Measurements from ENCODE around the gene FLAD1.

The FLAD1 gene

DNA sequence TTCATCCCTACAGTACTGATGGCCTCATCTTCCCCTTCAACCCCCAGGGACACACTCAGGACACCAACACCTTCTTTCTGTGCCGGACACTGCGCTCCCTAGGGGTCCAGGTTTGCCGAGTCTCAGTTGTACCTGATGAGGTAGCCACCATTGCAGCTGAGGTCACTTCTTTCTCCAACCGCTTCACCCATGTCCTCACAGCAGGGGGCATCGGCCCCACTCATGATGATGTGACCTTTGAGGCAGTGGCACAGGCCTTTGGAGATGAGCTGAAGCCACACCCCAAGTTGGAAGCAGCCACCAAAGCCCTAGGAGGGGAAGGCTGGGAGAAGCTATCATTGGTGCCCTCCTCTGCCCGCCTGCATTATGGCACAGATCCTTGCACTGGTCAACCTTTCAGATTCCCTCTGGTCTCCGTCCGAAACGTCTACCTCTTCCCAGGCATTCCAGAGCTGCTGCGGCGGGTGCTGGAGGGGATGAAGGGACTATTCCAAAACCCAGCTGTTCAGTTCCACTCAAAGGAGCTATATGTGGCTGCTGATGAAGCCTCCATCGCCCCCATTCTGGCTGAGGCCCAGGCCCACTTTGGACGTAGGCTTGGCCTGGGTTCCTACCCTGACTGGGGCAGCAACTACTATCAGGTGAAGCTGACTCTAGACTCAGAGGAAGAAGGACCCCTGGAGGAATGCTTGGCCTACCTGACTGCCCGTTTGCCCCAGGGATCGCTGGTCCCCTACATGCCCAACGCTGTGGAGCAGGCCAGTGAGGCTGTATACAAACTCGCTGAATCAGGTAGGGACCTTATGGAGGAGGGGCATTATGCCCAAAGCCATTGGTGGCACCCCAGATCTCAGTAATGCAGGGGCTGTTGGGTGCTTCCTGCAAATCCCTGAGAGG, 5.2 kb downstream of the FLAD1 start:
- H2AK5ac ChIP-seq (ENCODE audit: low read length) = no peak overlapping the region
- no peak overlapping the region for H3K23ac ChIP-seq (ENCODE audit: low read length)
- H4K12ac ChIP-seq (ENCODE audit: low read depth, low read length) = no peak overlapping the region
- peaks cover 3 to 4% of the 10 kb centered on the region in 2 experiments for H3K4me1 ChIP-seq (ENCODE audit: control insufficient read depth in 1 of 2, insufficient read depth in 2 of 2, low read length in 2 of 2)
- no peak overlapping the region for H2AFZ ChIP-seq (ENCODE audit: insufficient read depth, low read length, poor library complexity)
- H4K91ac ChIP-seq (ENCODE audit: low read depth, low read length) = no peak overlapping the region
- no peak overlapping the region for H3K9ac ChIP-seq (ENCODE audit: low read length)
- H3K18ac ChIP-seq (ENCODE audit: low read length) = no peak overlapping the region
- H3K4ac ChIP-seq (ENCODE audit: low read depth, low read length) = no peak overlapping the region
- H3K79me1 ChIP-seq (ENCODE audit: low read length) = peaks cover 6% of the 10 kb centered on the region
- no CpG with 5 or more reads among the region's 17 CpGs for WGBS (ENCODE audit: extremely low coverage, insufficient coverage, insufficient read length)
- no peak overlapping the region for H2BK12ac ChIP-seq (ENCODE audit: low read length)
- no peak overlapping the region for H3K14ac ChIP-seq (ENCODE audit: low read length)
- peaks cover 26 to 36% of the 10 kb centered on the region in 2 experiments for H3K36me3 ChIP-seq (ENCODE audit: control insufficient read depth in 1 of 2, insufficient read depth in 2 of 2, low read length in 2 of 2)
- H3K4me3 ChIP-seq (ENCODE audit: low read depth, low read length) = no peak overlapping the region
- DNase-seq = no peak
- no peak overlapping the region for H2BK5ac ChIP-seq (ENCODE audit: low read depth, low read length, poor library complexity)
- H2BK120ac ChIP-seq (ENCODE audit: insufficient read depth, low read length, poor library complexity) = no peak overlapping the region
- no peak overlapping the region for H3K4me2 ChIP-seq (ENCODE audit: low read length)
- no peak overlapping the region for H4K8ac ChIP-seq (ENCODE audit: low read depth, low read length)
- H3K27ac ChIP-seq (ENCODE audit: low read depth, low read length) = no peak overlapping the region
- no peaks in the 10 kb centered on the region for H3K27me3 ChIP-seq (ENCODE audit: insufficient read depth, low read length)
- H3K9me3 ChIP-seq (ENCODE audit: insufficient read depth, low read depth, low read length) = peaks cover 2% of the 10 kb centered on the region
- peaks cover 6% of the 10 kb centered on the region for H3K79me2 ChIP-seq (ENCODE audit: control insufficient read depth, insufficient read depth, low read length, poor library complexity)

DNA sequence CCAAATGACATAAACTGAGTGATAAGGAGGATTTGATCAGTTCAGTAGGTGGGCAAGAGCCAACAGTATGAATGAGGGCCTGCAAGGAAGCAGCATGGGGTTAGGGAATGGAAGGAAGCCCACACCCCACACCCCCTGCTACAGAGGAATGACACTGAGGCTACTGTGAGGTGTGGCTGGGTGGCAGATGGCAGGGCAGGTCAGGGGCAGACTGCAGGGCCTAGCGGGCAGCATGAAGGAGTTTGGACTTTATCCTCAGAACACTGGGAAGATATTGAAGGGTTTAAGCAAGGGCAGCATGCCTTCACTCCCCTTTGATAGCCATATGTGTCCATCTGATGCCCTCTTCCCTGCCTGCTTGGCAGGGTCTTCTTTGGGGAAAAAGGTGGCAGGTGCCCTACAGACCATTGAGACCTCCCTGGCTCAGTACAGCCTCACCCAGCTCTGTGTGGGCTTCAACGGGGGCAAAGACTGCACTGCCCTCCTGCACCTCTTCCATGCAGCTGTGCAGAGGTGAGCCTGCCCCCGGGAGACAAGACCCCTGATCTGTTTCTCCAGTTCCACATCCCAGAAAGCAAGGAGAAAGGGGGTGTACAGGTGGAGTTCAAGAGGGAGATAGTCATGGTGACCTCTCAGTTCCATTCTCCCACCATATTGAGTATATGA, 6.2 kb downstream of the FLAD1 start:
- Histone ChIP-seq H3K4me3 (ENCODE audit: low read depth, low read length) (no peak overlapping the region), H3K4ac (ENCODE audit: low read depth, low read length) (no peak overlapping the region), H2AFZ (ENCODE audit: insufficient read depth, low read length, poor library complexity) (no peak overlapping the region), H3K27me3 (ENCODE audit: insufficient read depth, low read length) (no peaks in the 10 kb centered on the region), H3K23ac (ENCODE audit: low read length) (no peak overlapping the region), H2BK12ac (ENCODE audit: low read length) (no peak overlapping the region), H4K12ac (ENCODE audit: low read depth, low read length) (no peak overlapping the region), H3K14ac (ENCODE audit: low read length) (no peak overlapping the region), H2BK5ac (ENCODE audit: low read depth, low read length, poor library complexity) (no peak overlapping the region), H3K9ac (ENCODE audit: low read length) (no peak overlapping the region), H2AK5ac (ENCODE audit: low read length) (no peak overlapping the region), H3K4me1 (ENCODE audit: control insufficient read depth in 1 of 2, insufficient read depth in 2 of 2, low read length in 2 of 2) (no peaks in the 10 kb centered on the region), H3K79me1 (ENCODE audit: low read length) (no peaks in the 10 kb centered on the region), H3K4me2 (ENCODE audit: low read length) (no peak overlapping the region), H3K36me3 (ENCODE audit: control insufficient read depth in 1 of 2, insufficient read depth in 2 of 2, low read length in 2 of 2) (peaks cover 26 to 36% of the 10 kb centered on the region in 2 experiments), H3K79me2 (ENCODE audit: control insufficient read depth, insufficient read depth, low read length, poor library complexity) (no peaks in the 10 kb centered on the region), H3K27ac (ENCODE audit: low read depth, low read length) (no peak overlapping the region), H3K9me3 (ENCODE audit: insufficient read depth, low read depth, low read length) (peaks cover 2% of the 10 kb centered on the region), H4K91ac (ENCODE audit: low read depth, low read length) (no peak overlapping the region), H3K18ac (ENCODE audit: low read length) (no peak overlapping the region), H4K8ac (ENCODE audit: low read depth, low read length) (no peak overlapping the region), H2BK120ac (ENCODE audit: insufficient read depth, low read length, poor library complexity) (no peak overlapping the region)
- no CpG with 5 or more reads among the region's 3 CpGs for WGBS (ENCODE audit: extremely low coverage, insufficient coverage, insufficient read length)
- DNase-seq = no peak

DNA sequence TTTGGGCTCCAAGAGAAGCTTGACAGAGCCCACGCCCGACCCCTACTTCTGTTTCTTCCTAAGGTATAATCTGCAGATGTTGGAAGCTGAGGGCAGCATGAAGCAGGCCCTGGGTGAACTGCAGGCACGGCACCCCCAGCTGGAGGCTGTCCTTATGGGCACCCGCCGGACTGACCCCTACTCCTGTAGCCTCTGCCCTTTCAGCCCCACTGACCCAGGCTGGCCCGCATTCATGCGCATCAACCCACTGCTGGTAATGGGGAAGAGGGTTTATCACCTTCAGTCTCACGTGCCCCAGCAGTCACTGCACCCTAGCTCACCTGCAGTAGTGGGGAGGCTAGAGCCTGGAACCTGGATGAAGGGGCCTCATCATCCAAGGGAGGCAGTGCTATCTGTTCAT, 7.1 kb downstream of the FLAD1 start:
- Histone ChIP-seq H4K8ac (ENCODE audit: low read depth, low read length) (no peak overlapping the region), H3K79me1 (ENCODE audit: low read length) (no peaks in the 10 kb centered on the region), H3K36me3 (ENCODE audit: control insufficient read depth in 1 of 2, insufficient read depth in 2 of 2, low read length in 2 of 2) (peaks cover 26 to 36% of the 10 kb centered on the region in 2 experiments), H3K4me2 (ENCODE audit: low read length) (no peak overlapping the region), H3K27ac (ENCODE audit: low read depth, low read length) (no peak overlapping the region), H3K79me2 (ENCODE audit: control insufficient read depth, insufficient read depth, low read length, poor library complexity) (no peaks in the 10 kb centered on the region), H2BK120ac (ENCODE audit: insufficient read depth, low read length, poor library complexity) (no peak overlapping the region), H3K9me3 (ENCODE audit: insufficient read depth, low read depth, low read length) (peaks cover 2% of the 10 kb centered on the region), H3K23ac (ENCODE audit: low read length) (no peak overlapping the region), H3K18ac (ENCODE audit: low read length) (no peak overlapping the region), H3K4me1 (ENCODE audit: control insufficient read depth in 1 of 2, insufficient read depth in 2 of 2, low read length in 2 of 2) (no peaks in the 10 kb centered on the region), H4K91ac (ENCODE audit: low read depth, low read length) (no peak overlapping the region), H2AFZ (ENCODE audit: insufficient read depth, low read length, poor library complexity) (no peak overlapping the region), H3K27me3 (ENCODE audit: insufficient read depth, low read length) (no peaks in the 10 kb centered on the region), H3K4me3 (ENCODE audit: low read depth, low read length) (no peak overlapping the region), H2AK5ac (ENCODE audit: low read length) (no peak overlapping the region), H2BK5ac (ENCODE audit: low read depth, low read length, poor library complexity) (no peak overlapping the region), H2BK12ac (ENCODE audit: low read length) (no peak overlapping the region), H3K9ac (ENCODE audit: low read length) (no peak overlapping the region), H3K14ac (ENCODE audit: low read length) (no peak overlapping the region), H4K12ac (ENCODE audit: low read depth, low read length) (no peak overlapping the region), H3K4ac (ENCODE audit: low read depth, low read length) (no peak overlapping the region)
- DNase-seq = no peak
- WGBS (ENCODE audit: extremely low coverage, insufficient coverage, insufficient read length) = no CpG with 5 or more reads among the region's 8 CpGs

DNA sequence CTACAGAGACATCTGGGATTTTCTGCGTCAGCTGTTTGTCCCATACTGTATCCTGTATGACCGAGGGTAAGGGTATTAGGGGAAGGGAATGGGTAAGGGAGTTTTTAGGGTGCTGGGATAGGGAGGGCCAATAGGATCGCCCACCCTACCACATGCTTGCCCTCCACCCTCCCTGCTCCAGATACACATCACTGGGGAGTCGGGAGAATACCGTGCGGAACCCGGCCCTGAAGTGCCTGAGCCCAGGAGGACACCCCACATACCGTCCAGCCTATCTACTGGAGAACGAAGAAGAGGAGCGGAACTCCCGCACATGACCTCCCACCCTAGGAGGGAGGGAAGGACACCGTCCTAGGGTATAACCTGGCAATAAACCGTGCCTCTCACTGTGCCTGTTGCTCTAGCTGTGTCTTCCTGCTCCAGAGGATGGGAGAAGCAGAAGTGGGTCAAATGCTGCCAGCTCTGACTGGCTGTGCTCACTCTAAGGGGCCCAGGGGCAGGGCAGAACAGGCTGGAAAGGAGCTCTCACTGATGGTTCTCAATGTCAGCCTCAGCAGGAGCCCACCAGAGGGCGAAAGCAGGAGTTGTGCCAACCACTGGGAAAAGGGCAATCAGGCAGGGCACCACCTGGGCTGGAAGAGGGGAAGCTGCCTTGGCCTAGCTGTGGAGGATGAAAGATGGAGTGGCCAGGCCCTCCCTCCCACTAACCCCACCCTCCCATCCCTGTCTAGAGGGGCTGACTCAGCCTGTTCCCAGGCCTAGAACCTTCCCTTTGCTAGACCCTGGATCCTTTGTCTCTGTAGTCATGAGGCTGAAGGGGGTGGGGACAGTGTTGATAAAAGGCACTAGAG, 9.8 kb downstream of the FLAD1 start:
- no peaks in the 10 kb centered on the region for H3K9me3 ChIP-seq (ENCODE audit: insufficient read depth, low read depth, low read length)
- H3K23ac ChIP-seq (ENCODE audit: low read length) = no peak overlapping the region
- no peak overlapping the region for H2BK5ac ChIP-seq (ENCODE audit: low read depth, low read length, poor library complexity)
- no peak overlapping the region for H4K91ac ChIP-seq (ENCODE audit: low read depth, low read length)
- H3K79me1 ChIP-seq (ENCODE audit: low read length) = no peaks in the 10 kb centered on the region
- no peak overlapping the region for H2AK5ac ChIP-seq (ENCODE audit: low read length)
- no peak overlapping the region for H3K4me3 ChIP-seq (ENCODE audit: low read depth, low read length)
- H3K27me3 ChIP-seq (ENCODE audit: insufficient read depth, low read length) = no peaks in the 10 kb centered on the region
- H3K4me1 ChIP-seq (ENCODE audit: control insufficient read depth in 1 of 2, insufficient read depth in 2 of 2, low read length in 2 of 2) = no peaks in the 10 kb centered on the region
- no peaks in the 10 kb centered on the region for H3K79me2 ChIP-seq (ENCODE audit: control insufficient read depth, insufficient read depth, low read length, poor library complexity)
- no peak overlapping the region for H3K4ac ChIP-seq (ENCODE audit: low read depth, low read length)
- no peak overlapping the region for H3K27ac ChIP-seq (ENCODE audit: low read depth, low read length)
- H3K9ac ChIP-seq (ENCODE audit: low read length) = no peak overlapping the region
- H3K14ac ChIP-seq (ENCODE audit: low read length) = no peak overlapping the region
- H3K4me2 ChIP-seq (ENCODE audit: low read length) = no peak overlapping the region
- H4K8ac ChIP-seq (ENCODE audit: low read depth, low read length) = no peak overlapping the region
- no peak for DNase-seq
- H3K18ac ChIP-seq (ENCODE audit: low read length) = no peak overlapping the region
- no peak overlapping the region for H2BK120ac ChIP-seq (ENCODE audit: insufficient read depth, low read length, poor library complexity)
- peaks cover 20 to 30% of the 10 kb centered on the region in 2 experiments for H3K36me3 ChIP-seq (ENCODE audit: control insufficient read depth in 1 of 2, insufficient read depth in 2 of 2, low read length in 2 of 2)
- no peak overlapping the region for H2AFZ ChIP-seq (ENCODE audit: insufficient read depth, low read length, poor library complexity)
- no peak overlapping the region for H4K12ac ChIP-seq (ENCODE audit: low read depth, low read length)
- H2BK12ac ChIP-seq (ENCODE audit: low read length) = no peak overlapping the region
- WGBS (ENCODE audit: extremely low coverage, insufficient coverage, insufficient read length) = 100% methylated on average over 1 of the region's 14 CpGs

All from trophoblast cell (in vitro differentiated cells and primary cell).